ENCODE measurements around the gene CRYBA4.

DNA sequence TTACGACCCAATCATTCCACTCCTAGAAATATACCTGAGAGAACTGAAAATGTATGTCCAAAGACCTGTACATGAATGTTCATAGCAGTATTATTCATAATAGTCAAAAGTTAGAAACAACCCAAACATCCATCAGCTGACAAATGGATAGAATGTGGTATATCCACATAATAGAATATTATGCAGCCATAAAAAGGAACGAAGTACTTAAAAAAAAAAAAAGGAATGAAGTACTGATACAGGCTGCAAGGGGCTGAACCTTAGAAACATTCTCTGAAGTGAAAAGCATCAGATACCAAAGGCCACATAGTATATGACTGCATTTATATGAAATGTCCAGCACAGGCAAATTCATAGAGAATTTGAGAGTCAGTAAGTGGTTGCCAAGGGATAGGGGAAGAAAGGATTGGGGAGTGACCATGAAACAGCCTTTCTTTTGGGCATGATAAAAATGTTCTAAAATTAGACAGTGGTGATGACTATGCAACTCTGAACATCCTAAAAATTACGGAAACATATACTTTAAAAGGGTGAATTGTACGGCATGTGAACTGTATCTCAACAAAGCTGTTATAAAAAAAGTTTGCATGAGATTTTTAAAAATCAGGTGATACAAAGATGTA, 33.7 kb upstream of the CRYBA4 start:
- TF ChIP-seq, protein P1, sequence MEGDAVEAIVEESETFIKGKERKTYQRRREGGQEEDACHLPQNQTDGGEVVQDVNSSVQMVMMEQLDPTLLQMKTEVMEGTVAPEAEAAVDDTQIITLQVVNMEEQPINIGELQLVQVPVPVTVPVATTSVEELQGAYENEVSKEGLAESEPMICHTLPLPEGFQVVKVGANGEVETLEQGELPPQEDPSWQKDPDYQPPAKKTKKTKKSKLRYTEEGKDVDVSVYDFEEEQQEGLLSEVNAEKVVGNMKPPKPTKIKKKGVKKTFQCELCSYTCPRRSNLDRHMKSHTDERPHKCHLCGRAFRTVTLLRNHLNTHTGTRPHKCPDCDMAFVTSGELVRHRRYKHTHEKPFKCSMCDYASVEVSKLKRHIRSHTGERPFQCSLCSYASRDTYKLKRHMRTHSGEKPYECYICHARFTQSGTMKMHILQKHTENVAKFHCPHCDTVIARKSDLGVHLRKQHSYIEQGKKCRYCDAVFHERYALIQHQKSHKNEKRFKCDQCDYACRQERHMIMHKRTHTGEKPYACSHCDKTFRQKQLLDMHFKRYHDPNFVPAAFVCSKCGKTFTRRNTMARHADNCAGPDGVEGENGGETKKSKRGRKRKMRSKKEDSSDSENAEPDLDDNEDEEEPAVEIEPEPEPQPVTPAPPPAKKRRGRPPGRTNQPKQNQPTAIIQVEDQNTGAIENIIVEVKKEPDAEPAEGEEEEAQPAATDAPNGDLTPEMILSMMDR (IDR thresholded peaks at IDR 0.05) = no peak
- TF ChIP-seq POLR2AphosphoS5 (IDR thresholded peaks at IDR 0.05; ENCODE audit: low read depth, low read length) (no peak), SIN3A (IDR thresholded peaks at IDR 0.05; ENCODE audit: borderline replicate concordance, insufficient read depth, low read depth, low read length) (no peak), TCF7L2 (IDR thresholded peaks at IDR 0.05; ENCODE audit: low read depth, low read length) (no peak)
- TF ChIP-seq, protein P2, sequence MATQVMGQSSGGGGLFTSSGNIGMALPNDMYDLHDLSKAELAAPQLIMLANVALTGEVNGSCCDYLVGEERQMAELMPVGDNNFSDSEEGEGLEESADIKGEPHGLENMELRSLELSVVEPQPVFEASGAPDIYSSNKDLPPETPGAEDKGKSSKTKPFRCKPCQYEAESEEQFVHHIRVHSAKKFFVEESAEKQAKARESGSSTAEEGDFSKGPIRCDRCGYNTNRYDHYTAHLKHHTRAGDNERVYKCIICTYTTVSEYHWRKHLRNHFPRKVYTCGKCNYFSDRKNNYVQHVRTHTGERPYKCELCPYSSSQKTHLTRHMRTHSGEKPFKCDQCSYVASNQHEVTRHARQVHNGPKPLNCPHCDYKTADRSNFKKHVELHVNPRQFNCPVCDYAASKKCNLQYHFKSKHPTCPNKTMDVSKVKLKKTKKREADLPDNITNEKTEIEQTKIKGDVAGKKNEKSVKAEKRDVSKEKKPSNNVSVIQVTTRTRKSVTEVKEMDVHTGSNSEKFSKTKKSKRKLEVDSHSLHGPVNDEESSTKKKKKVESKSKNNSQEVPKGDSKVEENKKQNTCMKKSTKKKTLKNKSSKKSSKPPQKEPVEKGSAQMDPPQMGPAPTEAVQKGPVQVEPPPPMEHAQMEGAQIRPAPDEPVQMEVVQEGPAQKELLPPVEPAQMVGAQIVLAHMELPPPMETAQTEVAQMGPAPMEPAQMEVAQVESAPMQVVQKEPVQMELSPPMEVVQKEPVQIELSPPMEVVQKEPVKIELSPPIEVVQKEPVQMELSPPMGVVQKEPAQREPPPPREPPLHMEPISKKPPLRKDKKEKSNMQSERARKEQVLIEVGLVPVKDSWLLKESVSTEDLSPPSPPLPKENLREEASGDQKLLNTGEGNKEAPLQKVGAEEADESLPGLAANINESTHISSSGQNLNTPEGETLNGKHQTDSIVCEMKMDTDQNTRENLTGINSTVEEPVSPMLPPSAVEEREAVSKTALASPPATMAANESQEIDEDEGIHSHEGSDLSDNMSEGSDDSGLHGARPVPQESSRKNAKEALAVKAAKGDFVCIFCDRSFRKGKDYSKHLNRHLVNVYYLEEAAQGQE (IDR thresholded peaks at IDR 0.05; ENCODE audit: insufficient read depth in 1 of 2, low read depth in 2 of 2, low read length in 1 of 2) = no peak
